ENCODE data around the gene URB2.

Gene URB2

GRCh38 chr1:229607370-229607769 lies 18.7 kb upstream of the URB2 start:
- H3K9me3 ChIP-seq (ENCODE audit: control insufficient read depth, insufficient read depth, low read depth, low read length): no peaks in the 10 kb centered on the region
- no peak overlapping the region for H3K27ac ChIP-seq (ENCODE audit: extremely low read depth, low read depth, low read length)
- ChIA-PET POLR2A (no interaction called here), CTCF (interaction anchor here (0.5 to 0.9 kb wide), 2 partner anchors 16 to 561 kb away, joined by 3 to 4 read pairs; no protein-coding TSS in a partner anchor)
- no peak for TF ChIP-seq ZNF184 (tag by site-specific recombination; IDR thresholded peaks at IDR 0.05)
- no peak overlapping the region for H3K4me3 ChIP-seq (ENCODE audit: low read depth, low read length)
- no peaks in the 10 kb centered on the region for H3K4me1 ChIP-seq (ENCODE audit: control insufficient read depth, insufficient read depth, low read length)
- peaks cover 71 to 92% of the 10 kb centered on the region in 2 experiments for H3K36me3 ChIP-seq (ENCODE audit: control insufficient read depth in 2 of 2, insufficient read depth in 1 of 2, low read length in 2 of 2)

DNA sequence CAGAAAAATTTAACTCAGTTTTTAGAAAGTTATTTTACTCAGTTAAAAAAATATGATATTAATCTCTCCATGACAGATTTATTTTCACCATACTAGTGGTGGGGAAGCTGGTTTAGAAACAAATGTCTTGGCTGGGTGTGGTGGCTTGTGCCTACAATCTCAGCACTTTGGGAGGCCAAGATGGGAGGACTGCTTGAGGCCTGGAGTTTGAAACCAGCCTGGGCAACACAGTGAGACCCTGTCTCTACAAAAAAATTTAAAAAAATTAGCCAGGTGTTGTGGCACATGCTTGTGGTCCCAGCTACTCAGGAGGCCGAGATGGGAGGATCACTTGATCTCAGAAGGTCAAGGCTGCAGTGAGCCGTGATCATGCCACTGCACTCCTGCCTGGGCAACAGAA lies 17.5 kb upstream of the URB2 start:
- H3K4me3 ChIP-seq (ENCODE audit: low read depth, low read length): no peak overlapping the region

GRCh38 chr1:229613938-229614337 lies 12.1 kb upstream of the URB2 start:
- Histone ChIP-seq H3K27ac (ENCODE audit: extremely low read depth, low read depth, low read length) (no peak overlapping the region), H3K36me3 (ENCODE audit: control insufficient read depth in 2 of 2, insufficient read depth in 1 of 2, low read length in 2 of 2) (peaks cover 29 to 55% of the 10 kb centered on the region in 2 experiments), H3K4me3 (ENCODE audit: low read depth, low read length) (no peak overlapping the region), H3K9me3 (ENCODE audit: control insufficient read depth, insufficient read depth, low read depth, low read length) (no peaks in the 10 kb centered on the region), H3K4me1 (ENCODE audit: control insufficient read depth, insufficient read depth, low read length) (no peaks in the 10 kb centered on the region)
- TF ChIP-seq ZNF133 (tag by site-specific recombination; IDR thresholded peaks at IDR 0.05) (no peak), ZFP3 (tag by site-specific recombination; IDR thresholded peaks at IDR 0.05; ENCODE audit: low read depth) (no peak), ZNF302 (tag by site-specific recombination; IDR thresholded peaks at IDR 0.05; ENCODE audit: low read depth) (no peak), ZNF157 (tag by site-specific recombination; IDR thresholded peaks at IDR 0.05) (no peak), KLF7 (tag by site-specific recombination; IDR thresholded peaks at IDR 0.05; ENCODE audit: borderline replicate concordance) (no peak)
- ChIA-PET POLR2A (no interaction called here), CTCF (no interaction called here)

More for the DNA sequence above, 17.5 kb upstream of the URB2 start:
- Histone ChIP-seq H3K36me3 (ENCODE audit: control insufficient read depth in 2 of 2, insufficient read depth in 1 of 2, low read length in 2 of 2) (peaks cover 72 to 93% of the 10 kb centered on the region in 2 experiments), H3K9me3 (ENCODE audit: control insufficient read depth, insufficient read depth, low read depth, low read length) (no peaks in the 10 kb centered on the region), H3K4me1 (ENCODE audit: control insufficient read depth, insufficient read depth, low read length) (no peaks in the 10 kb centered on the region), H3K27ac (ENCODE audit: extremely low read depth, low read depth, low read length) (no peak overlapping the region)
- ChIA-PET CTCF (no interaction called here), POLR2A (no interaction called here)
- TF ChIP-seq ZNF121 (tag by site-specific recombination; IDR thresholded peaks at IDR 0.05): peak; percentile 57; the same call in 1 of the 2 replicates
- TF ChIP-seq, protein P1, sequence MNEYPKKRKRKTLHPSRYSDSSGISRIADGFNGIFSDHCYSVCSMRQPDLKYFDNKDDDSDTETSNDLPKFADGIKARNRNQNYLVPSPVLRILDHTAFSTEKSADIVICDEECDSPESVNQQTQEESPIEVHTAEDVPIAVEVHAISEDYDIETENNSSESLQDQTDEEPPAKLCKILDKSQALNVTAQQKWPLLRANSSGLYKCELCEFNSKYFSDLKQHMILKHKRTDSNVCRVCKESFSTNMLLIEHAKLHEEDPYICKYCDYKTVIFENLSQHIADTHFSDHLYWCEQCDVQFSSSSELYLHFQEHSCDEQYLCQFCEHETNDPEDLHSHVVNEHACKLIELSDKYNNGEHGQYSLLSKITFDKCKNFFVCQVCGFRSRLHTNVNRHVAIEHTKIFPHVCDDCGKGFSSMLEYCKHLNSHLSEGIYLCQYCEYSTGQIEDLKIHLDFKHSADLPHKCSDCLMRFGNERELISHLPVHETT (tag by site-specific recombination; IDR thresholded peaks at IDR 0.05): no peak

DNA sequence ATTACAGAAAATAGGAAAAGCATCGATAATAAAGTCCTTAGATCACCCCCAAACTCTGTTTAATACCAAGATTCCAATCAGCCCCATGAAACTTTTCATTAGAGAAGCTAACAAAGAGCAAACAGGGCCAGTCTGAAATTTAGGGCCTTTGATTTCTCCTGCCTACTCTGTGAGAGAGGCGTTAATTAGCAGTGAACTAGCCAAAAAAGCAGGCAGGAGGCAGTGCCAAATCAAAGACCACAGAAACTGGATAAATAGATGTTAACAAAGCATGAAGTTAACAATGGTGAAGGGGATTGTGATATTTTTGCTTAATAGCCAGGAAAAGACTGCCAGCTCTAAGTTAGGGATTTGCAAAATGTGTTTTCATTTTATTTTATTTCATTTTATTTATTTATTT lies 11.3 kb upstream of the URB2 start:
- no peak overlapping the region for H3K4me3 ChIP-seq (ENCODE audit: low read depth, low read length)
- no peaks in the 10 kb centered on the region for H3K9me3 ChIP-seq (ENCODE audit: control insufficient read depth, insufficient read depth, low read depth, low read length)
- ChIA-PET POLR2A (no interaction called here), CTCF (interaction anchor here (0.6 to 1.0 kb wide), 3 partner anchors 56 to 951 kb away, joined by 3 to 5 read pairs (median 5); partner anchors contain the start of gene ABCB10)
- no peaks in the 10 kb centered on the region for H3K4me1 ChIP-seq (ENCODE audit: control insufficient read depth, insufficient read depth, low read length)
- H3K27ac ChIP-seq (ENCODE audit: extremely low read depth, low read depth, low read length): no peak overlapping the region
- TF ChIP-seq, protein P2, sequence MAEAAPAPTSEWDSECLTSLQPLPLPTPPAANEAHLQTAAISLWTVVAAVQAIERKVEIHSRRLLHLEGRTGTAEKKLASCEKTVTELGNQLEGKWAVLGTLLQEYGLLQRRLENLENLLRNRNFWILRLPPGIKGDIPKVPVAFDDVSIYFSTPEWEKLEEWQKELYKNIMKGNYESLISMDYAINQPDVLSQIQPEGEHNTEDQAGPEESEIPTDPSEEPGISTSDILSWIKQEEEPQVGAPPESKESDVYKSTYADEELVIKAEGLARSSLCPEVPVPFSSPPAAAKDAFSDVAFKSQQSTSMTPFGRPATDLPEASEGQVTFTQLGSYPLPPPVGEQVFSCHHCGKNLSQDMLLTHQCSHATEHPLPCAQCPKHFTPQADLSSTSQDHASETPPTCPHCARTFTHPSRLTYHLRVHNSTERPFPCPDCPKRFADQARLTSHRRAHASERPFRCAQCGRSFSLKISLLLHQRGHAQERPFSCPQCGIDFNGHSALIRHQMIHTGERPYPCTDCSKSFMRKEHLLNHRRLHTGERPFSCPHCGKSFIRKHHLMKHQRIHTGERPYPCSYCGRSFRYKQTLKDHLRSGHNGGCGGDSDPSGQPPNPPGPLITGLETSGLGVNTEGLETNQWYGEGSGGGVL (tag by site-specific recombination; IDR thresholded peaks at IDR 0.05): no peak
- TF ChIP-seq ZNF473 (tag by site-specific recombination; IDR thresholded peaks at IDR 0.05) (no peak), ZFP41 (tag by site-specific recombination; IDR thresholded peaks at IDR 0.05; ENCODE audit: borderline replicate concordance) (no peak), ZNF112 (tag by site-specific recombination; IDR thresholded peaks at IDR 0.05) (no peak), ZNF654 (tag by site-specific recombination; IDR thresholded peaks at IDR 0.05; ENCODE audit: low read depth) (no peak), ZBTB21 (tag by site-specific recombination; IDR thresholded peaks at IDR 0.05) (no peak)
- TF ChIP-seq, protein P3, sequence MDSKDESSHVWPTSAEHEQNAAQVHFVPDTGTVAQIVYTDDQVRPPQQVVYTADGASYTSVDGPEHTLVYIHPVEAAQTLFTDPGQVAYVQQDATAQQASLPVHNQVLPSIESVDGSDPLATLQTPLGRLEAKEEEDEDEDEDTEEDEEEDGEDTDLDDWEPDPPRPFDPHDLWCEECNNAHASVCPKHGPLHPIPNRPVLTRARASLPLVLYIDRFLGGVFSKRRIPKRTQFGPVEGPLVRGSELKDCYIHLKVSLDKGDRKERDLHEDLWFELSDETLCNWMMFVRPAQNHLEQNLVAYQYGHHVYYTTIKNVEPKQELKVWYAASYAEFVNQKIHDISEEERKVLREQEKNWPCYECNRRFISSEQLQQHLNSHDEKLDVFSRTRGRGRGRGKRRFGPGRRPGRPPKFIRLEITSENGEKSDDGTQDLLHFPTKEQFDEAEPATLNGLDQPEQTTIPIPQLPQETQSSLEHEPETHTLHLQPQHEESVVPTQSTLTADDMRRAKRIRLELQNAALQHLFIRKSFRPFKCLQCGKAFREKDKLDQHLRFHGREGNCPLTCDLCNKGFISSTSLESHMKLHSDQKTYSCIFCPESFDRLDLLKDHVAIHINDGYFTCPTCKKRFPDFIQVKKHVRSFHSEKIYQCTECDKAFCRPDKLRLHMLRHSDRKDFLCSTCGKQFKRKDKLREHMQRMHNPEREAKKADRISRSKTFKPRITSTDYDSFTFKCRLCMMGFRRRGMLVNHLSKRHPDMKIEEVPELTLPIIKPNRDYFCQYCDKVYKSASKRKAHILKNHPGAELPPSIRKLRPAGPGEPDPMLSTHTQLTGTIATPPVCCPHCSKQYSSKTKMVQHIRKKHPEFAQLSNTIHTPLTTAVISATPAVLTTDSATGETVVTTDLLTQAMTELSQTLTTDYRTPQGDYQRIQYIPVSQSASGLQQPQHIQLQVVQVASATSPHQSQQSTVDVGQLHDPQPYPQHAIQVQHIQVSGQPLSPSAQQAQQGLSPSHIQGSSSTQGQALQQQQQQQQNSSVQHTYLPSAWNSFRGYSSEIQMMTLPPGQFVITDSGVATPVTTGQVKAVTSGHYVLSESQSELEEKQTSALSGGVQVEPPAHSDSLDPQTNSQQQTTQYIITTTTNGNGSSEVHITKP (tag by site-specific recombination; IDR thresholded peaks at IDR 0.05): no peak
- H3K36me3 ChIP-seq (ENCODE audit: control insufficient read depth in 2 of 2, insufficient read depth in 1 of 2, low read length in 2 of 2): peaks cover 22 to 47% of the 10 kb centered on the region in 2 experiments
